CD1c-positive myeloid dendritic cell (primary cell): ENCODE data around the gene DES.

Experiments used
- DNase-seq: peaks from one replicate; pipeline ENCODE4 v3.0.0-alpha.2; 2016; ENCODE audit errors: extremely low spot score

DES gene

DNA sequence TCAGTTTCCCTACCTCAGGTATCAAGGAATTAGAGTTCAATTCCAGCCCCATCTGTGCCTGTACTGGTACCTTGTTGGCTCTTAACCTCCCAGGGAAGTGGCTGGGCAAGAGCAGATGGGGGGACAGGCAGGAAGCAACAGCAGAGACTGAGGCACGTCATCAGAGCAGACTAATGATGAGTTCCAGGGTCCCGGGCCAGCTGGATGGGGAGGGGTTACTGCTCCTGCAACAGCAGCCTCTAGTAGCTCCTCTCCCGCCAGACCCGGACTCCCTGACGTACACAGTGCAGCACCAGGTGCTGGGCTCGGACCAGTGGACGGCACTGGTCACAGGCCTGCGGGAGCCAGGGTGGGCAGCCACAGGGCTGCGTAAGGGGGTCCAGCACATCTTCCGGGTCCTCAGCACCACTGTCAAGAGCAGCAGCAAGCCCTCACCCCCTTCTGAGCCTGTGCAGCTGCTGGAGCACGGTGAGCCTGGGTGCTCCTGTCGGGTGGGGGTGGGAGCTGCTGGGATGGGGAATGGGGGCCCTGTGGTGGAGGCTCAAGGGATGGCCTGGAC, 54.5 kb downstream of the DES start:
- DNase-seq, result no peak

DNA sequence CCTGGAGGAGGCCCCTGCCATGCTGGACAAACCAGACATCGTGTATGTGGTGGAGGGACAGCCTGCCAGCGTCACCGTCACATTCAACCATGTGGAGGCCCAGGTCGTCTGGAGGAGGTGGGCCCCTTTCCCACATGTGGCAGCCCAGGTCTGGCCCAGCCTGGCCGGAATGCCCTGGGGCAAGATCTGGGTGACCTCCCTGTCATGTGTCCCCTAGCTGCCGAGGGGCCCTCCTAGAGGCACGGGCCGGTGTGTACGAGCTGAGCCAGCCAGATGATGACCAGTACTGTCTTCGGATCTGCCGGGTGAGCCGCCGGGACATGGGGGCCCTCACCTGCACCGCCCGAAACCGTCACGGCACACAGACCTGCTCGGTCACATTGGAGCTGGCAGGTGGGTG, 55.3 kb downstream of the DES start:
- no peak for DNase-seq

- no peak for DNase-seq
Observed at GRCh38 chr2:219474285-219475060, 56.3 kb downstream of the DES start.

GRCh38 chr2:219475278-219475677, 57.1 kb downstream of the DES start:
- DNase-seq, result no peak

- DNase-seq, result peak; percentile 73
Observed at GRCh38 chr2:219475697-219476651, 57.8 kb downstream of the DES start.
